Tibial nerve (tissue), 4 donors: ENCODE data around the gene RBM28.

ENCODE experiments used
- CTCF ChIP-seq, 5 experiments: fragments of 200-600 bp in 3 of 5; fragments of 450-650 bp in 2 of 5; sonication (generic) in 3 of 5; IDR thresholded peaks; one replicate each; pipeline ENCODE4 v1.5.1; 2016 to 2019; ENCODE audit warnings: antibody characterized with exemption in 5 of 5, mild to moderate bottlenecking in 3 of 5, moderate library complexity in 2 of 5
- EP300 ChIP-seq, 2 donors: sonication (generic); formaldehyde crosslinking; IDR thresholded peaks; one replicate each; pipeline ENCODE4 v1.6.1; 2017; ENCODE audit warnings: antibody characterized with exemption in 2 of 2, mild to moderate bottlenecking in 1 of 2
- POLR2A ChIP-seq, 2 donors: fragments of 450-650 bp; IDR thresholded peaks; one replicate each; pipeline ENCODE4 v1.6.1; 2017; ENCODE audit warnings: antibody characterized with exemption in 2 of 2, mild to moderate bottlenecking in 2 of 2, moderate library complexity in 2 of 2

- TF ChIP-seq CTCF (IDR thresholded peaks at IDR 0.05) (no peak), POLR2A (IDR thresholded peaks at IDR 0.05) (no peak), EP300 (IDR thresholded peaks at IDR 0.05) (no peak)
These were observed 69.3 kb downstream of the RBM28 start for GRCh38 chr7:128274246-128274883.
